Activated CD8-positive, alpha-beta memory T cell treated with anti-CD3 and anti-CD28 coated beads, Interleukin-2, amount 50 U/mL, for 1 hour (primary cell): ENCODE data around the gene ZNF236.

ENCODE experiments used
- DNase-seq: peaks from one replicate; pipeline ENCODE4 v3.0.0-alpha.2; 2020; ENCODE audit errors: extremely low read depth

The ZNF236 gene

DNA sequence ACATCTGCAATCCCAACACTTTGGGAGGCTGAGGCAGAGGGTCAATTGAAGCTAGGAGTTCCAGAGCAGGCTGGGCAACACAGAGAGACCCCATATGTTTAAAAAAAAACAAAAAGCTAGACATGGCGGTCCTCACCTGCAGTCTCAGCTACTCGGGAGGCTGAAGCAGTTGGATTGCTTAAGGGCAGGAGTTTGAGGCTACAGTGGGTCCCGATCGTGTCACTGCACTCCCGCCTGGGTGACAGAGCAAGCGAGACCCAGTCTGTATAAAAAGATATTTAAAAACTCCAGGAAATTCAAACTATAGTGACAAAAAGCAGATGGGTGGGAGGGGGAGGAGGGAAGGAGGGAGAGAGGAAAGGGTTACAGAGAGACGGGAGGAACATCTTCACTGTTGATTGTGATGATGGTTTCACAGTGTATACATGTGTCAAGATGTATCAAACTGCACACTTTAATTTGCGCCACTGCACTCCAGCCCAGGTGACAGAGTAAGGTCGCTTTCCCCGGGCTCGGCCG lies 942 bp upstream of the ZNF236 start:
- no peak for DNase-seq

GRCh38 chr18:76821875-76822505 lies 367 bp upstream of the ZNF236 start:
- DNase-seq = no peak

DNA sequence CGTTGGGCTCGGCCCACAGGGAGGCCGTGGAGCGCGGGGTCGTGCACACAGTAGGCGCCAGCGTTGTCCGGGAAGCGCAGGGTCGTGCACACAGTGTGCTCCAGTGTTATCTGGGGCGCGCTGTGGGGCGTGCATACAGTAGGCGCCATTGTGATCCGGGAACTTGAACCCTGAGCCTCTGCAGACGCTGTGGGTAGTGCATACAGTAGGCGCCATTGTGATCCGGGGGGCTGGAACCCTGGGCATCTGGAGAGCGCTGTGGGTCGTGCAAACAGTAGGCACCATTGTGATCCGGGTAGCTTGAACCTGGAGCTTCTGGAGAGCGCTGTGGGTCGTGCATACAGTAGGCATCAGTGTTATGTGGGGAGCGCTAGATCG lies 793 bp downstream of the ZNF236 start:
- DNase-seq = no peak

- DNase-seq = no peak
Measured at GRCh38 chr18:76823587-76824011, 1.2 kb downstream of the ZNF236 start.

- DNase-seq = no peak
Measured at GRCh38 chr18:76824145-76824676, 1.9 kb downstream of the ZNF236 start.

DNA sequence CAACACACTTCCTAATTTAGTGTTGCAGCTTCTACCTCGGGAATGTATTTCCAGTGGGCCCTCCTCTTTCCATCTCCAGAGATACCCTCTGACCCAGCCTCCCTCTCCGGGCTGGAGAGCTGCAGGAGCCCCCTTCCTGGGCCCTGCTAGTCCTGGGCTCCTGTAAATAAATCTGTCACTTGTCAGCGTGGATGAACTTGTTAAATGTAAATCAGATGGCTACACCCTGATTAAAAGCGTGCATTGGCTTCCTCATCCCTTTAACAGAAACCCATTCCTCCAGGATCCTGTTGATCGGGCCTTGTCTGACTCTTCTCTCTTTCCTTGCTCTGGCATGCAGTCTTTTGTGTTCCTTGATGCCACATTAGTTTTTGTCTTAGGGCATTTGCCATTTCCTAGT lies 2.4 kb downstream of the ZNF236 start:
- DNase-seq = no peak

DNA sequence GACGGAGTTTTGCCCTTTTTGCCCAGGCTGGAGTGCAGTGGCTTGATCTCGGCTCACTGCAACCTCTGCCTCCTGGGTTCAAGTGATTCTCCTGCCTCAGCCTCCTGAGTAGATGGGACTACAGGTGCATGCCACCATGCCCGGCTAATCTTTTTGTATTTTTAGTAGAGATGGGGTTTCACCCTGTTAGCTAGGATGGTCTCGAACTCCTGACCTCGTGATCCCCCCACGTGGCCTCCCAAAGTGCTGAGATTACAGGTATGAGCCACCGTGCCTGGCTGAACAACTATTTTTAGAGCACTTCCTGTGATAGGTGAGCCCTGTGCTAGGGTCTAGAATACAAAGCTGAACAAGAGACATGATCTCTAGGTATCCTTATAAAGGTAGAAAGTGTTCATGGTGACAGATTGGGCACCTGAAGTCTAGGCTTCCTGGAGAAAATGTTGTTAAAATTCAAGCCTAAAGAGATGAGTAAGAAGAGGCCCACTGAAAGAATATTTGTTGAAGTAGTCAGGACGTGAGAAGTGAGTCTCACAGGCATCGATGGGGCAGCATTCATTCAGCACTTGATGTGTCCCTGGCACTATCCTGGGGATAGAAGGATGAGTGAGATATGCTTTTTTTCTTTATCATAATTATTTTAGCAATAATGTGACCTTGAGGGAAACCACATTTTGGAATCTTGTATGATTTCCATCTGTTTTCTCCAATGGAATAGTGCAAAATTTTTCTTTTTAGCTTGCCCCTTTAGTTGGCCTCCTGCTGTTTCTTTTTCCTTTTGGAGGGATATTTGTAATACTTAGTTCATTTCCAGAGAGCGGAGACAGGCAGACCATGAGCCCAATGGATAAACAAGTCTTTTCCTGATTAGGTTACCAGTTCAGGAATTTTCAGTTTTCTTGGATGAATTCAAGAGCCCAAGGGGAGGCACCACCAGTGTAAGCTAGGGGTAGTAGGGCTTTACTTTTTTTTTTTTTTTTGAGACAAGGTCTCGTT lies 5.1 kb downstream of the ZNF236 start:
- DNase-seq = no peak

GRCh38 chr18:76834379-76834778 lies 12.0 kb downstream of the ZNF236 start:
- no peak for DNase-seq

DNA sequence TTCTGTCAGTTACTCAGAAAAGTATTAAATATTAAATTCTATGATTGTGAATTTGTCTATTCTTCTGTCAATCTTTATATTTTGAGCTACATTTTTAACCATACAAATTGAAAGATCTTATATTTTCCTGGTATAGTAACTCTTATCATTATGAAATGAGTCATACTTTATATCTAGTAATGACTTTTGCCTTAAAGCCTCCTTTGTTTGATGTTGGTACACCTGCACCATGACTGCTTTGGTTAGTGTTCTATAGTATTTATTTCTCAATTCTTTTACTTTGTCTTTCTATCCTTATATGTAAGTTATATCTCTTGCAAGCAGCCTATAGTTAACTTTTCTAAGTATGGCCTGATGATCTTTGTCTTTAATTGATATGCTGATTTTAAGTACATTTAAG lies 13.0 kb downstream of the ZNF236 start:
- DNase-seq = no peak

GRCh38 chr18:76837071-76837470 lies 14.7 kb downstream of the ZNF236 start:
- no peak for DNase-seq

DNA sequence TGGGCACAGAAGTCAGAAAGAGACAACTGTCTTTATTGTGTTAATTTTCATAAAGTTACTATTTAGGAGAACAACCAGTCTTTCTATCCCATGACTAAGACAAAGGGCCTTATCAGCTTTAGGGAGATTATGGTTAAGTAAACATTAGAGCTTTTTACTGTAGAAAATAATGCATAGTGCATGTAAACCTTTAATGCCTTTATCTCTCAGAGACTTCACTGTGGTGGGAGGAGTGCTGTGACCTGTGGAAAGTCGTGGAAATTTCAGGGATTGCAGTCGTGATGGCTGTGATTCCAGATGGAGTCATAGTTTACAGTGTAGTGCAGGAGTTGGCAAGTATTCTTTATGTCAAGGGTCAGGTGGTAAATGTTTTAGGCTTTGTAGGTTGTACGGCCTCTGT lies 15.8 kb downstream of the ZNF236 start:
- no peak for DNase-seq

- DNase-seq = no peak
Measured at GRCh38 chr18:76839086-76839794, 16.9 kb downstream of the ZNF236 start.

- no peak for DNase-seq
Measured at GRCh38 chr18:76842837-76843530, 20.6 kb downstream of the ZNF236 start.

DNA sequence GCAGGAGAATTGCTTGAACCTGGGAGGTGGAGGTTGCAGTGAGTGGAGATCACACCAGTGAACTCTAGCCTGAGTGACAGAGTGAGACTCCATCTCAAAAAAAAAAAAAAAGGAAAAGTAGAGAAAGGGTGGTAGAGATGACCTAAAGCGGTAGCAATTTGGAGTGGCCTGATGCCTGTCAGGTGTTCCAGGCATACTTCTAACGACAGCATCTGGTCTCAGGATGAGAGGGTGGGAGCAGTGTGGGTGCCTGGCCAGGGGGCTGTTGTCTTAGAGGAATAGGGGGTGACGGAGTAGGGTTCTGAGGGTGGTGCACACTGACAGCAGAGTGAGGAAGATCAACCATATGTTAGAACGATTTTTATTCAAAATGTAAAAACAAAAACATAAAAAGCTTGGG lies 21.8 kb downstream of the ZNF236 start:
- no peak for DNase-seq

- no peak for DNase-seq
Measured at GRCh38 chr18:76844742-76845477, 22.6 kb downstream of the ZNF236 start.

GRCh38 chr18:76846217-76846616 lies 23.9 kb downstream of the ZNF236 start:
- DNase-seq = no peak

GRCh38 chr18:76847916-76848315 lies 25.6 kb downstream of the ZNF236 start:
- no peak for DNase-seq

- no peak for DNase-seq
Measured at GRCh38 chr18:76850112-76850511, 27.8 kb downstream of the ZNF236 start.

- DNase-seq = no peak
Measured at GRCh38 chr18:76855594-76855993, 33.2 kb downstream of the ZNF236 start.

- DNase-seq = no peak
Measured at GRCh38 chr18:76857476-76857875, 35.1 kb downstream of the ZNF236 start.
